ENCODE data around the gene F11. TPM values are rescaled to one million over a fixed set of nuclear protein-coding genes. Genes with fewer than 3 reads are reported as not detected.

The F11 gene
- total and polyA plus RNA-seq, 2 donors from 2014 or later: 1.5 to 15.7 TPM

DNA sequence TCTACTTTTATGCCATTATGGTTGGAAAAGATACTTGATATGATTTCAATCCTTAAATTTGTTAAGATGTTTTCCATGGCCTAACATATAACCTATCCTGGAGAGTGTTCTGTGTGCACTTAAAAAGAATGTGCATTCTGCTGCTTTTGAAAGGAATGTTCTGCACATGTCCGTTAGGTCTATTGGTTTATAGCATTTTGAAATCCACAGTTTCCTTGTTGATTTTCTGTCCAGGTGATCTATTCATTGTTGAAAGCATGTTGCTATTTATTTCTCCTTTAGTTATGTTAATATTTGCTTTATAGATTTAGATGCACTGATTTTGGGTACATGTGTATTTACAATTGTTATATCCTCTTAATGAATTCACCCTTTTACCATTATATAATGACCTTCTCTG is 44.4 kb upstream of the F11 start:
- H3K36me3 ChIP-seq (ENCODE audit: control insufficient read depth in 2 of 3, insufficient read depth in 3 of 3, low read length in 3 of 3): no peaks in the 10 kb centered on the region

DNA sequence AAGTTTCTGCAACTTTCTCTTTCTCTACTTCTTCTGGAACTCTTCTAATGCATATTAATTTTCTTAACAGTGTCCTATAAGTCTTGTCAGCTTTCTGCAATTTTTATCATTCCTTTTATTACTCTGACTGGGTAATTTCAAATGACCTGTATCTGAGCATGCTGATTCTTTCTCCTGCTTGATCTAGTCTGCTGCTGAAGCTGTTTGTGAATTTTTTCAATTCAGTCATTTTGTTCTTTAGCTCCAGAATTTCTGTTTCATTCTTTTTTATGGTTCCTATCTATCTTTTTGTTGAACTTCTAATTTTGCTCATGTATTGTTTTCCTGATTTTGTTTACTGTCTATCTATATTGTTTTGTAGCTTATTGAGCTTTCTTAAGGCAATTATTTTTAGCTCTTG is 40.1 kb upstream of the F11 start:
- peaks cover 0 to 4% (median 4%) of the 10 kb centered on the region in 3 donors for H3K9me3 ChIP-seq (ENCODE audit: control insufficient read depth in 2 of 3, insufficient read depth in 1 of 3, low read length in 3 of 3)
- DNase-seq (no peak), FAIRE-seq (no peak)
- no peaks in the 10 kb centered on the region for H3K27me3 ChIP-seq (ENCODE audit: control insufficient read depth, insufficient read depth, low read length)
- TF ChIP-seq, protein P1, sequence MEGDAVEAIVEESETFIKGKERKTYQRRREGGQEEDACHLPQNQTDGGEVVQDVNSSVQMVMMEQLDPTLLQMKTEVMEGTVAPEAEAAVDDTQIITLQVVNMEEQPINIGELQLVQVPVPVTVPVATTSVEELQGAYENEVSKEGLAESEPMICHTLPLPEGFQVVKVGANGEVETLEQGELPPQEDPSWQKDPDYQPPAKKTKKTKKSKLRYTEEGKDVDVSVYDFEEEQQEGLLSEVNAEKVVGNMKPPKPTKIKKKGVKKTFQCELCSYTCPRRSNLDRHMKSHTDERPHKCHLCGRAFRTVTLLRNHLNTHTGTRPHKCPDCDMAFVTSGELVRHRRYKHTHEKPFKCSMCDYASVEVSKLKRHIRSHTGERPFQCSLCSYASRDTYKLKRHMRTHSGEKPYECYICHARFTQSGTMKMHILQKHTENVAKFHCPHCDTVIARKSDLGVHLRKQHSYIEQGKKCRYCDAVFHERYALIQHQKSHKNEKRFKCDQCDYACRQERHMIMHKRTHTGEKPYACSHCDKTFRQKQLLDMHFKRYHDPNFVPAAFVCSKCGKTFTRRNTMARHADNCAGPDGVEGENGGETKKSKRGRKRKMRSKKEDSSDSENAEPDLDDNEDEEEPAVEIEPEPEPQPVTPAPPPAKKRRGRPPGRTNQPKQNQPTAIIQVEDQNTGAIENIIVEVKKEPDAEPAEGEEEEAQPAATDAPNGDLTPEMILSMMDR (IDR thresholded peaks at IDR 0.05; ENCODE audit: borderline replicate concordance, extremely low read depth, insufficient read depth): no peak
- no peaks in the 10 kb centered on the region for H3K36me3 ChIP-seq (ENCODE audit: control insufficient read depth in 2 of 3, insufficient read depth in 3 of 3, low read length in 3 of 3)
- no peak overlapping the region for H3K27ac ChIP-seq (ENCODE audit: low read depth in 2 of 2, low read length in 2 of 2)
- intact Hi-C loops (cut with DNase I): no loop called here
- H3K9ac ChIP-seq (ENCODE audit: low read length in 3 of 3): no peak overlapping the region
- H3K4me3 ChIP-seq (ENCODE audit: low read length in 3 of 3): no peak overlapping the region
- peaks cover 5 to 8% (median 5%) of the 10 kb centered on the region in 3 donors for H3K4me1 ChIP-seq (ENCODE audit: control insufficient read depth in 2 of 3, insufficient read depth in 2 of 3, low read depth in 1 of 3, low read length in 3 of 3)

More for the DNA sequence above, 44.4 kb upstream of the F11 start:
- no peak overlapping the region for H3K27ac ChIP-seq (ENCODE audit: low read depth in 2 of 2, low read length in 2 of 2)
- no peak overlapping the region for H3K9ac ChIP-seq (ENCODE audit: low read length in 3 of 3)
- no peak for DNase-seq
- no peak for FAIRE-seq
- peaks cover 0 to 4% (median 4%) of the 10 kb centered on the region in 3 donors for H3K9me3 ChIP-seq (ENCODE audit: control insufficient read depth in 2 of 3, insufficient read depth in 1 of 3, low read length in 3 of 3)
- no peaks in the 10 kb centered on the region for H3K27me3 ChIP-seq (ENCODE audit: control insufficient read depth, insufficient read depth, low read length)
- H3K4me3 ChIP-seq (ENCODE audit: low read length in 3 of 3): no peak overlapping the region
- H3K4me1 ChIP-seq (ENCODE audit: control insufficient read depth in 2 of 3, insufficient read depth in 2 of 3, low read depth in 1 of 3, low read length in 3 of 3): peaks cover 0 to 2% (median 0%) of the 10 kb centered on the region in 3 donors
- TF ChIP-seq, protein P1 (IDR thresholded peaks at IDR 0.05; ENCODE audit: borderline replicate concordance, extremely low read depth, insufficient read depth): no peak
- intact Hi-C loops (cut with DNase I): no loop called here

DNA sequence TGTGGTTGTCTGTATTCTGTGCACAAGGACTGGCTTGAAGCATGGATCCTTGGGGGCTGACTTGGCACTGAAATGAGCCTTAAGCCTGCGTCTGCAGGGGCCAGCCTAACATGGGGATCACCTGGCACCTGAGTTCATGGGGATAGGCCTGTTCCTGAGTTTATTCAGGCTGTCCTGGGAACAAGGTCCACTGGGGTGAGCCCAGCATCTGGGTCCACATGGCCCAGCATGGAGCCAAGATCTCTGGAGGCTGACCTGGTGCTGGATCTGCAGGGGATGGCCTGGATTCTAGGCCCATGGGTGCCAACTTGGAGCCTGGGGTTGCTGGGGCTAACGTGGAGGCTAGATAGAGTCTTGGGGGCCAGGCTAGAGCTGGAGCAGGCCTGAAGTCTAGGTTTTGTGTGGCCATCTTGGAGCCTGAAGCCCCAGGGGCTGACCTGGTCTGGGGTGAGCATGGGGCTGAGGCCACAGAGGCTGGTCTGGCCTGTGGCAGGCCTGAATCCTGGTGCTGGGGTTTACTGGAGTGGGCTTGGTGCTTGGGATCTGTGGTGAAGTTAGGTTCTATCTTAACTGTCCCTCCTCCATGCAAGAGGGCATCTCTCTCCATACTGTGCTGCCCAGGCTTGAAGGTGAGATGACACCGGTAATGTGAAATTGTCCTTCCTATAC is 39.3 kb upstream of the F11 start:
- H3K9me3 ChIP-seq (ENCODE audit: control insufficient read depth in 2 of 3, insufficient read depth in 1 of 3, low read length in 3 of 3): peaks cover 0 to 4% (median 4%) of the 10 kb centered on the region in 3 donors
- H3K4me3 ChIP-seq (ENCODE audit: low read length in 3 of 3): no peak overlapping the region
- no peak for FAIRE-seq
- TF ChIP-seq, protein P1 (IDR thresholded peaks at IDR 0.05; ENCODE audit: borderline replicate concordance, extremely low read depth, insufficient read depth): no peak
- intact Hi-C loops (cut with DNase I): no loop called here
- H3K9ac ChIP-seq (ENCODE audit: low read length in 3 of 3): no peak overlapping the region
- DNase-seq: peak in 1 of 5 donors; percentile 45
- H3K36me3 ChIP-seq (ENCODE audit: control insufficient read depth in 2 of 3, insufficient read depth in 3 of 3, low read length in 3 of 3): no peaks in the 10 kb centered on the region
- H3K27ac ChIP-seq (ENCODE audit: low read depth in 2 of 2, low read length in 2 of 2): no peak overlapping the region
- no peaks in the 10 kb centered on the region for H3K27me3 ChIP-seq (ENCODE audit: control insufficient read depth, insufficient read depth, low read length)
- peaks cover 5 to 8% (median 5%) of the 10 kb centered on the region in 3 donors for H3K4me1 ChIP-seq (ENCODE audit: control insufficient read depth in 2 of 3, insufficient read depth in 2 of 3, low read depth in 1 of 3, low read length in 3 of 3)

Measured in kidney (tissue), 14 donors.